Upper lobe of left lung (tissue), 6 donors: Measurements from ENCODE around the gene RMDN2. TPM values are rescaled to one million over a fixed set of nuclear protein-coding genes. Genes with fewer than 3 reads are reported as not detected.

Experiments used
- ATAC-seq, 2 donors: fragments of 200-7000 bp; cut with Tn5 transposase; one replicate each; pipeline ENCODE4 v1.9.1; 2022; ENCODE audit warnings: mild to moderate bottlenecking in 2 of 2, moderate library complexity in 2 of 2; ENCODE audit not compliant: low FRiP score in 2 of 2
- DNase-seq, 2 donors: peaks; one replicate each; pipeline ENCODE4 v3.0.0-alpha.2; 2019 to 2020
- H3K27ac ChIP-seq, 4 donors: fragments of 200-600 bp; sonication (generic); one replicate each; pipeline ENCODE4 v1.5.1; 2016 to 2019
- H3K27me3 ChIP-seq, 4 donors: fragments of 200-600 bp; sonication (generic); one replicate each; pipeline ENCODE4 v1.5.1; 2017 to 2019
- H3K36me3 ChIP-seq, 4 donors: fragments of 200-600 bp; sonication (generic); one replicate each; pipeline ENCODE4 v1.5.1; 2016 to 2019
- H3K4me1 ChIP-seq, 4 donors: fragments of 200-600 bp; sonication (generic); one replicate each; pipeline ENCODE4 v1.5.1; 2018 to 2019
- H3K4me3 ChIP-seq, 4 donors: fragments of 200-600 bp; sonication (generic); one replicate each; pipeline ENCODE4 v1.5.1; 2017 to 2019; ENCODE audit warnings: mild to moderate bottlenecking in 2 of 4, moderate library complexity in 1 of 4
- H3K9me3 ChIP-seq, 4 donors: fragments of 200-600 bp; sonication (generic); one replicate each; pipeline ENCODE4 v1.5.1; 2018 to 2019
- EP300 ChIP-seq, 4 donors: sonication (generic); formaldehyde crosslinking; IDR thresholded peaks; one replicate each; pipeline ENCODE4 v1.5.1; 2017; ENCODE audit warnings: antibody characterized with exemption in 4 of 4, control low read depth in 2 of 4
- POLR2A ChIP-seq, 4 donors: fragments of 450-650 bp; IDR thresholded peaks; one replicate each; pipeline ENCODE4 v1.5.1; 2016 to 2017; ENCODE audit warnings: antibody characterized with exemption in 4 of 4, mild to moderate bottlenecking in 2 of 4
- POLR2AphosphoS5 ChIP-seq, 2 donors: sonication (generic); formaldehyde crosslinking; IDR thresholded peaks; one replicate each; pipeline ENCODE4 v1.5.1; 2017; ENCODE audit warnings: antibody characterized with exemption in 2 of 2
- WGBS, 2 donors: methylation state at CpG; one replicate each; pipeline ENCODE4 v1.1.5; 2017 to 2018; 5-methylcytosine and 5-hydroxymethylcytosine counted together
- total RNA-seq, 6 donors: library from RNA; depleted of rRNA in 4 of 6; stranded (reverse); fragments of >200 nt in 4 of 6; gene quantifications; one replicate each; pipeline versions ENCODE4 v1.1.0 to v1.2.1, GENCODE V29; 2016 to 2021
- TF ChIP-seq, protein P1 (sequence below), 6 experiments: fragments of 450-650 bp in 4 of 6; fragments of 200-600 bp in 2 of 6; sonication (generic) in 2 of 6; IDR thresholded peaks; one replicate each; pipeline ENCODE4 v1.5.1; 2016 to 2019; ENCODE audit warnings: antibody characterized with exemption in 6 of 6
- donor health status: DM: no; HTN: no; CAD: no; lungs with moderate emphysema.
- donor health status: DM: no; HTN: yes; CAD: no; lungs with severe emphysema.

RMDN2 gene
- total RNA-seq, 6 donors from 2014 or later: 9.3 to 31.9 (median 17.0) TPM

DNA sequence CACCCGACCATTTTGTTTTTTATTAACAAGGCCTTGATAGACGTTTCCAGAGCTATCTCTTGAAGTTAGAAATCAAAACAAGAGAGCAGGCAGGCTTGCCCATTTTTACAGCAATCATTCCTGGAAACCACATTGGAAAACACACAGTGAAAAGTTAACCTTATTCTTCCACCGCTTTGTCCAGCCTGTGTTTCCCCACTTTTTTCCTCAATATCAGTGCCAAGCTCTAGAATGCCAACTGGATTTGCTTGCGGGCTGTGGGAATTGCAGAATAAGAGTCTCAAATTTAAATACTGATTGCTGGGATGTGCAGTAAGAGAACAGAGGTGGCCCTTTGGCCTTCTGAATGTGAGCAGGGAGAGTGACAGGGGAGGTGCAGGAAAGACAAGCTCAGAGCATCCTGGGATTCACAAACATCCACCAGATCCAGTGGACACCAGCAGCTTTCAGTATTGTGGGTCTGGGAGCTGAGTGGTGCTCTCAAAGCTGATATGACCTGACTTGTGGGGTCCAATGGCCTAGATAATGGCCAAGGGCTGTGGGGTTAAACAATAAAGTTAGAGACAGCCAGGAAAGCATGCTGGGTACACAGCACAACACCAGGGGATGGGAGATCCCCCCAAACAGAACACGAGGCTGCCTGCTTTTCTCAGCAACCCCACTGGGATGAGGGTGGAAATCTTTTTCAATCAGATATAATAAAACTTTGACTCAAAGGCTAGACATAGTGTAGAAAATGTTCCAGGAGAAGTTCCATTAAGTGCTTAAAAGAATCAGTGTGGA, 135.3 kb downstream of the RMDN2 start:
- H3K9me3 ChIP-seq: no peaks in the 10 kb centered on the region
- no peaks in the 10 kb centered on the region for H3K36me3 ChIP-seq
- DNase-seq (no peak), ATAC-seq (no peak)
- no peaks in the 10 kb centered on the region for H3K4me1 ChIP-seq
- no peaks in the 10 kb centered on the region for H3K27me3 ChIP-seq
- no peak for TF ChIP-seq EP300 (IDR thresholded peaks at IDR 0.05)
- TF ChIP-seq POLR2A (IDR thresholded peaks at IDR 0.05): no peak
- TF ChIP-seq POLR2AphosphoS5 (IDR thresholded peaks at IDR 0.05): no peak
- TF ChIP-seq, protein P1, sequence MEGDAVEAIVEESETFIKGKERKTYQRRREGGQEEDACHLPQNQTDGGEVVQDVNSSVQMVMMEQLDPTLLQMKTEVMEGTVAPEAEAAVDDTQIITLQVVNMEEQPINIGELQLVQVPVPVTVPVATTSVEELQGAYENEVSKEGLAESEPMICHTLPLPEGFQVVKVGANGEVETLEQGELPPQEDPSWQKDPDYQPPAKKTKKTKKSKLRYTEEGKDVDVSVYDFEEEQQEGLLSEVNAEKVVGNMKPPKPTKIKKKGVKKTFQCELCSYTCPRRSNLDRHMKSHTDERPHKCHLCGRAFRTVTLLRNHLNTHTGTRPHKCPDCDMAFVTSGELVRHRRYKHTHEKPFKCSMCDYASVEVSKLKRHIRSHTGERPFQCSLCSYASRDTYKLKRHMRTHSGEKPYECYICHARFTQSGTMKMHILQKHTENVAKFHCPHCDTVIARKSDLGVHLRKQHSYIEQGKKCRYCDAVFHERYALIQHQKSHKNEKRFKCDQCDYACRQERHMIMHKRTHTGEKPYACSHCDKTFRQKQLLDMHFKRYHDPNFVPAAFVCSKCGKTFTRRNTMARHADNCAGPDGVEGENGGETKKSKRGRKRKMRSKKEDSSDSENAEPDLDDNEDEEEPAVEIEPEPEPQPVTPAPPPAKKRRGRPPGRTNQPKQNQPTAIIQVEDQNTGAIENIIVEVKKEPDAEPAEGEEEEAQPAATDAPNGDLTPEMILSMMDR (IDR thresholded peaks at IDR 0.05): no peak
- 79 to 87% methylated on average over 5 of the region's 5 CpGs for WGBS, 2 donors
- H3K4me3 ChIP-seq: no peak overlapping the region
- no peak overlapping the region for H3K27ac ChIP-seq

DNA sequence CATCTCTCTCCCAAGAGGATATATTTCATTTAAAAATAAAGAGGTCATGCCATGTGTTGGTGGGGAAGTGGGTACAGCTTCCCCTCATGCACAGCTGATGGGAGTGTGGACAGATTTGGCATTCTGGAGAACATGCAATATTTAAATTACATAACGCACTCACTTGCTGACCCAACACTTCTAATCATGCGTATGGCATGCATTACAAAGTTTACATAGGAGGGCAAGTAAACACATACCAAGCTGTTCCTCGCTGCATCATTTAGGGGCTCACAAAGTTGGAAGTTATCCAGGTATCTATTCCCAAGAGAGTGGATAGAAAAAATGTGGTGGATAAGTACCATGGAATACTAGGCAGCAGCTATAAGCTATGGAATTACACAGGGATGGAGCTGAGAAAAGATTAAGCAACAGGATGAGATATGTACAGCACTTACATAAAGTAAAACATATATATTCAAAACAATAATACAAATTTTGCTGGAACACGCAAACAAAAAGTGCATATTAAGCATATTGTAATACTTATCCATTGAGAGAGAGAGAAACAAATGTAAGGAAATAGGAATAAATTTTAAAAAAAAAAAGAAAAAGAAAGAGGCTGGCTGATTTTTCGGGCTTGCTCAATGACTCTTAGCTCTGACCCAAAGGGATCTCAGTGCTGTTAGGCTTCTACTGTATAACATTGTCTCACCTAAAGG, 139.9 kb downstream of the RMDN2 start:
- TF ChIP-seq POLR2AphosphoS5 (IDR thresholded peaks at IDR 0.05) (no peak), EP300 (IDR thresholded peaks at IDR 0.05) (no peak), POLR2A (IDR thresholded peaks at IDR 0.05) (no peak)
- TF ChIP-seq, protein P1 (IDR thresholded peaks at IDR 0.05): no peak
- DNase-seq: no peak
- Histone ChIP-seq H3K9me3 (no peaks in the 10 kb centered on the region), H3K4me1 (peaks cover 0 to 5% (median 0%) of the 10 kb centered on the region in 4 donors), H3K36me3 (no peaks in the 10 kb centered on the region), H3K27me3 (no peaks in the 10 kb centered on the region), H3K4me3 (no peak overlapping the region), H3K27ac (no peak overlapping the region)
- WGBS, 2 donors: 74 to 78% methylated on average over 5 of the region's 5 CpGs
- ATAC-seq: peak in 1 of 2 donors; percentile 34

DNA sequence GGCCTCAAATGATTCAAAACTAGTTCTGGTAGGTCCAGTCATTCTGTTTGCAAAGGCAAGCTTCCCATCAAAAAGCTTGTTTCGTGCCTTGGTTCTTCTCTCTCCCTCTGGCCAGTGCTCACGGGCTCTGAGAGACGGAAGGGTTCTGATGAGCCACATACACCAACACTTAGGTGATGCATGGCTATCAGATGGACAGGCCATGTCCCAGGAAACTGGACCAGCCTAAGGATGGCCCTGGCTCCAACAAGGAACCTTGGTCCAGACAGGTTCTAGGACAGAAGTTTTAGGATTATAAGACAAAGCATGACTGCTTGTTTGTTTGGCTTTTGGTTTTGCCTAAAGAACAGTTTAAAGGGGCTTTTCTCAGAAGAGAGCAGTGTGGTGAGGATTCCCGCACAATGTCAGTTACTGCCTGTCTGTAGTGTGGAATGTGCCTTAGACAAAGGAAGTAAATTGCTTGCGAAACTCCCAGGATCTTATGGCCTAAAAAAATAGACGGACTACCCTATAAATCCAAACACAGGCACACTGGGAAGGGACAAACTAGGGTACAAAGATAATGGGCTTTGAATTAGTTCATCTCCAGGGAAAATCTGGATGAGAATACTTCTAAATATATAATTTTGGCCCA, 140.5 kb downstream of the RMDN2 start:
- H3K9me3 ChIP-seq: no peaks in the 10 kb centered on the region
- DNase-seq: no peak
- 81 to 93% methylated on average over 6 of the region's 6 CpGs for WGBS, 2 donors
- peaks cover 0 to 5% (median 0%) of the 10 kb centered on the region in 4 donors for H3K4me1 ChIP-seq
- ATAC-seq: peak in 1 of 2 donors; percentile 26
- H3K36me3 ChIP-seq: no peaks in the 10 kb centered on the region
- no peaks in the 10 kb centered on the region for H3K27me3 ChIP-seq
- no peak overlapping the region for H3K27ac ChIP-seq
- TF ChIP-seq, protein P1 (IDR thresholded peaks at IDR 0.05): no peak
- TF ChIP-seq POLR2AphosphoS5 (IDR thresholded peaks at IDR 0.05) (no peak), EP300 (IDR thresholded peaks at IDR 0.05) (no peak), POLR2A (IDR thresholded peaks at IDR 0.05) (no peak)
- H3K4me3 ChIP-seq: no peak overlapping the region

DNA sequence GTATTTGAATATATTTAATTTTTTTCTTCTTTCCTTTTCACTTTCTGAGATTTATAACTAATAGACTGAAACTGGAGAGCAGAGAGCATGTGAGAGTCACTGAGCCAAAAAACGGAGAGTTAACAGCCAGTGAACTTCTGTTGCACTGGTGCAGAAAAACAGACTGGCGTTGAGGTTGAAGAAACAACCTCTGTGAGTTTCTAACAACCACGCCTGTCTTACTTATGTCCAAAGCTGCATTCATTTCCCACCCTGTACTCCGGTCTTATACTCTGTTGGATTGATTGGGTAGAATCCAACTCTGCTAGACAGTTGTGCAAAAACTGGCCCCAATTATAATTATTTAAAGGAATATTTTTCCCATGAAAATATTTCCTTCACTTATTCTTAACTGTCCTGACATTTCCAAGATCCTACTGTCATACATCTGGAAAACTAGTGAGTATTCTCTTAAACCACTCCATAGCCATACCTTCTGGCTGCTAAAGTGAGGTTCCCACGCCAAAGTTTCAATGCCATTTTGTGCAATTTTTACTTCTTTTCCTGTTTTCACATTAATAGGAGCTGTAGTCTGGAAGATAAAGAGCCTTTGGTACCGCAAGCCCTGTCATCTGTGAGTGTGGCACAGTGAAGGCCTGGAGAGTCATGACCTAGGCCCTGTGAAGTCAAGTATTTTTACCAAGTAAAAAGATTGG, 141.5 kb downstream of the RMDN2 start:
- Histone ChIP-seq H3K4me1 (peaks cover 0 to 6% (median 0%) of the 10 kb centered on the region in 4 donors), H3K9me3 (no peaks in the 10 kb centered on the region), H3K36me3 (no peaks in the 10 kb centered on the region), H3K27ac (no peak overlapping the region), H3K4me3 (no peak overlapping the region), H3K27me3 (no peaks in the 10 kb centered on the region)
- no peak for TF ChIP-seq POLR2AphosphoS5 (IDR thresholded peaks at IDR 0.05)
- TF ChIP-seq, protein P1 (IDR thresholded peaks at IDR 0.05): no peak
- no peak for TF ChIP-seq POLR2A (IDR thresholded peaks at IDR 0.05)
- no peak for TF ChIP-seq EP300 (IDR thresholded peaks at IDR 0.05)
- DNase-seq: no peak
- WGBS, 2 donors: 86% methylated on average over 6 of the region's 6 CpGs
- ATAC-seq: peak in 1 of 2 donors; percentile 53

Other genes with a start within 250 kb of the RMDN2 start
- 10 to 100 TPM; 12.2 to 86.9 (median 26.1) TPM for gene CYP1B1, start 150.9 kb downstream of the RMDN2 start, total RNA-seq